Prostate gland (tissue), 2 donors: ENCODE measurements around the gene TM9SF1. TPM values are rescaled to one million over a fixed set of nuclear protein-coding genes. Genes with fewer than 3 reads are reported as not detected.

Experiments used
- DNase-seq: peaks from one replicate; pipeline ENCODE4 v3.0.0-alpha.2; 2019; ENCODE audit warnings: low spot score
- H3K27ac ChIP-seq, 2 donors: fragments of 200-600 bp; sonication (generic); 2 replicates each; pipeline ENCODE4 v1.5.1; 2017 to 2019
- H3K27me3 ChIP-seq: fragments of 200-600 bp; sonication (generic); replicated peaks from 2 replicates; pipeline ENCODE4 v1.5.1; 2019; ENCODE audit not compliant: insufficient read depth
- H3K36me3 ChIP-seq, 2 donors: fragments of 200-600 bp; sonication (generic); 1 replicate in 1 of 2; 2 replicates in 1 of 2; pipeline versions ENCODE4 v1.5.1 to v1.8.1; 2017 to 2019
- H3K4me1 ChIP-seq: fragments of 200-600 bp; sonication (generic); replicated peaks from 2 replicates; pipeline ENCODE4 v1.5.1; 2019
- H3K4me3 ChIP-seq, 2 donors: fragments of 200-600 bp; sonication (generic); 2 replicates each; pipeline ENCODE4 v1.5.1; 2017 to 2019
- H3K9me3 ChIP-seq: fragments of 200-600 bp; sonication (generic); 2 replicates; pipeline ENCODE4 v1.5.1; 2017
- CTCF ChIP-seq, 4 experiments: fragments of 200-600 bp in 2 of 4; fragments of 450-650 bp in 2 of 4; sonication (generic) in 2 of 4; IDR thresholded peaks; 1 replicate in 3 of 4; 2 replicates in 1 of 4; pipeline ENCODE4 v1.5.1; 2016 to 2019; ENCODE audit warnings: antibody characterized with exemption in 4 of 4, mild to moderate bottlenecking in 2 of 4, moderate library complexity in 2 of 4
- POLR2A ChIP-seq: fragments of 450-650 bp; IDR thresholded peaks from one replicate; pipeline ENCODE4 v1.6.1; 2016; ENCODE audit warnings: antibody characterized with exemption, mild to moderate bottlenecking
- POLR2AphosphoS5 ChIP-seq: sonication (generic); formaldehyde crosslinking; IDR thresholded peaks from one replicate; pipeline ENCODE4 v1.6.1; 2017; ENCODE audit warnings: antibody characterized with exemption
- WGBS: methylation state at CpG from one replicate; pipeline ENCODE4 v1.1.5; 2018; 5-methylcytosine and 5-hydroxymethylcytosine counted together
- intact Hi-C: fragments of 100-400 bp; cut with DNase I; formaldehyde crosslinking; loops from one replicate; pipeline ENCODE4 v1.14.2; 2022
- total RNA-seq, 2 donors: library from RNA; depleted of rRNA; stranded (reverse); fragments of >200 nt; gene quantifications; one replicate each; pipeline ENCODE4 v1.1.0, GENCODE V29; 2016

The TM9SF1 gene
- total RNA-seq, 2 donors from 2014 or later, result 68.9 to 113 TPM

- Histone ChIP-seq H3K27me3 (no peaks in the 10 kb centered on the region), H3K4me1 (peaks cover 7% of the 10 kb centered on the region), H3K4me3 (no peak overlapping the region), H3K27ac (no peak overlapping the region), H3K9me3 (no peaks in the 10 kb centered on the region), H3K36me3 (peaks cover 3 to 26% of the 10 kb centered on the region in 2 donors)
- WGBS, result 91% methylated on average over 9 of the region's 9 CpGs
- no peak for TF ChIP-seq POLR2AphosphoS5
- no peak for TF ChIP-seq POLR2A
- TF ChIP-seq CTCF (IDR thresholded peaks at IDR 0.05), result no peak
- intact Hi-C loops, result no loop called here
- DNase-seq, result no peak
These were observed 44.7 kb downstream of the TM9SF1 start for GRCh38 chr14:24150567-24150966.

GRCh38 chr14:24150061-24150460, 45.2 kb downstream of the TM9SF1 start:
- TF ChIP-seq POLR2A (no peak), CTCF (IDR thresholded peaks at IDR 0.05) (no peak), POLR2AphosphoS5 (no peak)
- H3K36me3 ChIP-seq, result peaks cover 3 to 21% of the 10 kb centered on the region in 2 donors
- intact Hi-C loops, result no loop called here
- H3K27me3 ChIP-seq, result no peaks in the 10 kb centered on the region
- 95% methylated on average over 9 of the region's 9 CpGs for WGBS
- no peak overlapping the region for H3K27ac ChIP-seq
- no peaks in the 10 kb centered on the region for H3K9me3 ChIP-seq
- no peak for DNase-seq
- no peak overlapping the region for H3K4me3 ChIP-seq
- peaks cover 11% of the 10 kb centered on the region for H3K4me1 ChIP-seq

GRCh38 chr14:24149302-24149969, 45.8 kb downstream of the TM9SF1 start:
- intact Hi-C loops, result no loop called here
- Histone ChIP-seq H3K4me3 (no peak overlapping the region), H3K9me3 (no peaks in the 10 kb centered on the region), H3K36me3 (peaks cover 3 to 18% of the 10 kb centered on the region in 2 donors), H3K27ac (no peak overlapping the region), H3K4me1 (peaks cover 11% of the 10 kb centered on the region), H3K27me3 (no peaks in the 10 kb centered on the region)
- TF ChIP-seq CTCF (IDR thresholded peaks at IDR 0.05) (no peak), POLR2AphosphoS5 (no peak)
- 95% methylated on average over 3 of the region's 3 CpGs for WGBS
- DNase-seq, result no peak

- Histone ChIP-seq H3K36me3 (peaks cover 3 to 18% of the 10 kb centered on the region in 2 donors), H3K27me3 (no peaks in the 10 kb centered on the region), H3K27ac (peak overlapping the region; percentile 92 to 94), H3K4me3 (peak overlapping the region; percentile 68 to 92), H3K9me3 (no peaks in the 10 kb centered on the region), H3K4me1 (peaks cover 11% of the 10 kb centered on the region)
- WGBS, result 3% methylated on average over 29 of the region's 29 CpGs
- intact Hi-C loops, result no loop called here
- TF ChIP-seq CTCF (IDR thresholded peaks at IDR 0.05) (no peak), POLR2A (no peak), POLR2AphosphoS5 (no peak)
- no peak for DNase-seq
These were observed 47.3 kb downstream of the TM9SF1 start for GRCh38 chr14:24147761-24148428.
